Esophagus muscularis mucosa (tissue), 3 donors: Measurements from ENCODE around the gene PHYKPL.

Source experiments
- POLR2A ChIP-seq: fragments of 450-650 bp; IDR thresholded peaks from one replicate; pipeline ENCODE4 v1.6.1; 2017; ENCODE audit warnings: antibody characterized with exemption, moderate library complexity, mild to moderate bottlenecking, low read depth
- TF ChIP-seq, protein P1 (sequence below), 3 experiments: fragments of 200-600 bp in 2 of 3; fragments of 450-650 bp in 1 of 3; sonication (generic) in 2 of 3; IDR thresholded peaks; one replicate each; pipeline ENCODE4 v1.5.1; 2017 to 2019; ENCODE audit warnings: antibody characterized with exemption in 3 of 3, mild to moderate bottlenecking in 2 of 3, moderate library complexity in 1 of 3

DNA sequence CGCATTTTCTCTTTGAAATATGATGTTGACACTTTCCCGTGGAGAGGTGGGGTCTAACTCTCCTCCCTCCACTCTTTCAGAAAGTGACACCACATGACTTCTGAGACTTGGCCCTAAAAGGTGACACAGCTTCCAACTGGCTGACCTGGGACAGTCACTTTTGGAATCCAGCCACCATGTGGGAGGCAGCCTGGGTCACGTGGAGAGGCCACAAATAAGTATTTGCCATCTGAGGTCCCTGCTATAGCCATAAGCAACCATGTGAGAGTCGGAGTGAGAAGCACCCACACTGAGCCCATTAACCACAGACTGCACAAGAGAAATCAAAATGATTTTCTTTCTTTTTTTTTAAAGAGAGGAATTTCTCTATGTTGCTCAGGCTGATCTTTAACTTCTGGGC is 4.1 kb upstream of the PHYKPL start:
- TF ChIP-seq, protein P1, sequence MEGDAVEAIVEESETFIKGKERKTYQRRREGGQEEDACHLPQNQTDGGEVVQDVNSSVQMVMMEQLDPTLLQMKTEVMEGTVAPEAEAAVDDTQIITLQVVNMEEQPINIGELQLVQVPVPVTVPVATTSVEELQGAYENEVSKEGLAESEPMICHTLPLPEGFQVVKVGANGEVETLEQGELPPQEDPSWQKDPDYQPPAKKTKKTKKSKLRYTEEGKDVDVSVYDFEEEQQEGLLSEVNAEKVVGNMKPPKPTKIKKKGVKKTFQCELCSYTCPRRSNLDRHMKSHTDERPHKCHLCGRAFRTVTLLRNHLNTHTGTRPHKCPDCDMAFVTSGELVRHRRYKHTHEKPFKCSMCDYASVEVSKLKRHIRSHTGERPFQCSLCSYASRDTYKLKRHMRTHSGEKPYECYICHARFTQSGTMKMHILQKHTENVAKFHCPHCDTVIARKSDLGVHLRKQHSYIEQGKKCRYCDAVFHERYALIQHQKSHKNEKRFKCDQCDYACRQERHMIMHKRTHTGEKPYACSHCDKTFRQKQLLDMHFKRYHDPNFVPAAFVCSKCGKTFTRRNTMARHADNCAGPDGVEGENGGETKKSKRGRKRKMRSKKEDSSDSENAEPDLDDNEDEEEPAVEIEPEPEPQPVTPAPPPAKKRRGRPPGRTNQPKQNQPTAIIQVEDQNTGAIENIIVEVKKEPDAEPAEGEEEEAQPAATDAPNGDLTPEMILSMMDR (IDR thresholded peaks at IDR 0.05) = no peak
- TF ChIP-seq POLR2A = no peak
